ENCODE measurements around the gene GYPE.
"Not testable (repeated sequence)": the region's sequence is repeated elsewhere in the genome, so short reads cannot be mapped to it uniquely, and the experiment has no call there.

DNA sequence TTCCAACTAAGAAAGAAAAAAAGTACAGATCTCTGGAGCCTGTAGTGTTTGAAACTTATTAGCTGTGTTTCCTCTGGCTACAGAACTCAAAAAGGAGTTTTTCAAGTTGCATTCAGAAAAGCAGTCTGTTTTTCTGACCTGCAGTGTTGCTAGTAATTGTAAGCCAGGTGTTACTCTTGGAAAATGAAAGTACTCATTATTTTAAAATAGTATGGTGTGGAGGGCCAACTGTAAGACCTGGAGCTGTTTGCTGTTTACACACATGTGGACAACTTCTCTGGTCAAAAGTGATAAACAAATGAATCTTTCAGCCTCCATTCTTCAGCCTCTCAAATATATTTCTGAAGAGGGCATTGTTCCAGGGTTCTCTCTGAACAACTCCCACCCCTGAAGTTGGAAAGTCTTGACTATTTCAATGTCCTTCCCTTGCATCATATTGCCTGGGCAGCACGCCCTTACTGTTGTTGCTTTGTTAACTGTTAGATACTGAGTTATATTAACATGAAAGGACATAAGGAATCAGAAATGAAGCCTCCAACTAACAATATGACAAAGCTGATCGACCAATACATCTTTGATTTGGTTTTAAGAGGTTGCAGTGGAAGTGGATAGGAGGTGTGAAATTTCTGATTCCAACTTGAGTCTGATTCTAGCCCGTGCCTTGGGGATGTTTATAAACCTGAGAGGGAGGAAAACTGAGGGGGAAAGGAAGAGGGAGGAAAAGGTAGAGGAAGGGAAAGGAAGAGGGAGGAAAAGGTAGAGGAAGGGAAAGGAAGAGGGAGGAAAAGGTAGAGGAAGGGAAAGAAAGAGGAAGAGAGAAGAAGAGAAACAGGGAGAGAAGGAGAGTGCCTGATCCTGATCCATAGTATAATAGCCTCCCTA, 62.5 kb downstream of the GYPE start:
- TF ChIP-seq, protein P1, sequence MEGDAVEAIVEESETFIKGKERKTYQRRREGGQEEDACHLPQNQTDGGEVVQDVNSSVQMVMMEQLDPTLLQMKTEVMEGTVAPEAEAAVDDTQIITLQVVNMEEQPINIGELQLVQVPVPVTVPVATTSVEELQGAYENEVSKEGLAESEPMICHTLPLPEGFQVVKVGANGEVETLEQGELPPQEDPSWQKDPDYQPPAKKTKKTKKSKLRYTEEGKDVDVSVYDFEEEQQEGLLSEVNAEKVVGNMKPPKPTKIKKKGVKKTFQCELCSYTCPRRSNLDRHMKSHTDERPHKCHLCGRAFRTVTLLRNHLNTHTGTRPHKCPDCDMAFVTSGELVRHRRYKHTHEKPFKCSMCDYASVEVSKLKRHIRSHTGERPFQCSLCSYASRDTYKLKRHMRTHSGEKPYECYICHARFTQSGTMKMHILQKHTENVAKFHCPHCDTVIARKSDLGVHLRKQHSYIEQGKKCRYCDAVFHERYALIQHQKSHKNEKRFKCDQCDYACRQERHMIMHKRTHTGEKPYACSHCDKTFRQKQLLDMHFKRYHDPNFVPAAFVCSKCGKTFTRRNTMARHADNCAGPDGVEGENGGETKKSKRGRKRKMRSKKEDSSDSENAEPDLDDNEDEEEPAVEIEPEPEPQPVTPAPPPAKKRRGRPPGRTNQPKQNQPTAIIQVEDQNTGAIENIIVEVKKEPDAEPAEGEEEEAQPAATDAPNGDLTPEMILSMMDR (IDR thresholded peaks at IDR 0.05): not testable (repeated sequence)
- TF ChIP-seq POLR2A, POLR2AphosphoS5, EP300 (IDR thresholded peaks at IDR 0.05): not testable (repeated sequence)

Data from sigmoid colon (tissue), 4 donors.